Trophoblast cell (in vitro differentiated cells and primary cell): ENCODE results near the gene DDX47.

ENCODE experiments used
- DNase-seq, 2 donors: peaks; one replicate each; pipeline ENCODE4 v3.0.0-alpha.2; 2016
- H2AFZ ChIP-seq: 2 replicates; pipeline ENCODE4 v1.6.1; 2013; ENCODE audit warnings: low read length, moderate library complexity, mild to moderate bottlenecking; ENCODE audit not compliant: insufficient read depth, poor library complexity
- H2AK5ac ChIP-seq: 2 replicates; pipeline ENCODE4 v1.6.1; 2013; ENCODE audit warnings: mild to moderate bottlenecking, low read length
- H2BK120ac ChIP-seq: 2 replicates; pipeline ENCODE4 v1.6.1; 2013; ENCODE audit warnings: low read length, mild to moderate bottlenecking, moderate library complexity; ENCODE audit not compliant: insufficient read depth, poor library complexity
- H2BK12ac ChIP-seq: 2 replicates; pipeline ENCODE4 v1.6.1; 2013; ENCODE audit warnings: mild to moderate bottlenecking, low read length, moderate library complexity
- H2BK5ac ChIP-seq: 2 replicates; pipeline ENCODE4 v1.6.1; 2013; ENCODE audit warnings: low read length, low read depth, moderate library complexity, mild to moderate bottlenecking; ENCODE audit not compliant: poor library complexity
- H3K14ac ChIP-seq: 2 replicates; pipeline ENCODE4 v1.6.1; 2013; ENCODE audit warnings: mild to moderate bottlenecking, low read length
- H3K18ac ChIP-seq: 2 replicates; pipeline ENCODE4 v1.6.1; 2013; ENCODE audit warnings: mild to moderate bottlenecking, low read length
- H3K23ac ChIP-seq: 2 replicates; pipeline ENCODE4 v1.6.1; 2013; ENCODE audit warnings: low read length
- H3K27ac ChIP-seq: 2 replicates; pipeline ENCODE4 v1.5.1; 2013; ENCODE audit warnings: low read depth, mild to moderate bottlenecking, inconsistent platforms, low read length, moderate library complexity
- H3K27me3 ChIP-seq: 2 replicates; pipeline ENCODE4 v1.6.1; 2013; ENCODE audit warnings: inconsistent platforms, mild to moderate bottlenecking, low read length, moderate library complexity; ENCODE audit not compliant: insufficient read depth
- H3K36me3 ChIP-seq, 2 experiments: 1 replicate in 1 of 2; 2 replicates in 1 of 2; pipeline ENCODE4 v1.6.1; 2013; ENCODE audit warnings: low read length in 2 of 2, mild to moderate bottlenecking in 2 of 2, moderate library complexity in 1 of 2; ENCODE audit not compliant: insufficient read depth in 2 of 2, control insufficient read depth in 1 of 2
- H3K4ac ChIP-seq: 2 replicates; pipeline ENCODE4 v1.6.1; 2013; ENCODE audit warnings: low read depth, mild to moderate bottlenecking, low read length, moderate library complexity
- H3K4me1 ChIP-seq, 2 experiments: 1 replicate in 1 of 2; 2 replicates in 1 of 2; pipeline ENCODE4 v1.6.1; 2013; ENCODE audit warnings: low read length in 2 of 2, mild to moderate bottlenecking in 2 of 2, moderate library complexity in 1 of 2; ENCODE audit not compliant: insufficient read depth in 2 of 2, control insufficient read depth in 1 of 2
- H3K4me2 ChIP-seq: 2 replicates; pipeline ENCODE4 v1.6.1; 2013; ENCODE audit warnings: inconsistent platforms, mild to moderate bottlenecking, low read length, moderate library complexity
- H3K4me3 ChIP-seq: 2 replicates; pipeline ENCODE4 v1.5.1; 2013; ENCODE audit warnings: mild to moderate bottlenecking, low read depth, low read length, inconsistent platforms
- H3K79me1 ChIP-seq: one replicate; pipeline ENCODE4 v1.6.1; 2013; ENCODE audit warnings: low read length
- H3K79me2 ChIP-seq: 2 replicates; pipeline ENCODE4 v1.6.1; 2013; ENCODE audit warnings: low read length, mild to moderate bottlenecking; ENCODE audit not compliant: control insufficient read depth, insufficient read depth, poor library complexity
- H3K9ac ChIP-seq: 2 replicates; pipeline ENCODE4 v1.6.1; 2013; ENCODE audit warnings: mild to moderate bottlenecking, low read length
- H3K9me3 ChIP-seq: 2 replicates; pipeline ENCODE4 v1.6.1; 2013; ENCODE audit warnings: low read depth, mild to moderate bottlenecking, control low read depth, inconsistent platforms, low read length; ENCODE audit not compliant: insufficient read depth
- H4K12ac ChIP-seq: 2 replicates; pipeline ENCODE4 v1.6.1; 2013; ENCODE audit warnings: low read depth, mild to moderate bottlenecking, low read length, moderate library complexity
- H4K8ac ChIP-seq: 2 replicates; pipeline ENCODE4 v1.6.1; 2013; ENCODE audit warnings: low read depth, mild to moderate bottlenecking, low read length, moderate library complexity
- H4K91ac ChIP-seq: one replicate; pipeline ENCODE4 v1.6.1; 2013; ENCODE audit warnings: low read depth, mild to moderate bottlenecking, low read length, moderate library complexity
- whole genome bisulfite sequencing: extraction: QIAGEN DNeasy Blood & Tissue Kit; methylation state at CpG from one replicate; pipeline ENCODE4 v1.1.7; 2013; ENCODE audit warnings: missing lambda C conversion rate; ENCODE audit not compliant: insufficient read length, insufficient coverage; ENCODE audit errors: extremely low coverage; 5-methylcytosine and 5-hydroxymethylcytosine counted together

DDX47 gene

GRCh38 chr12:12792421-12792820 lies 20.7 kb upstream of the DDX47 start:
- Histone ChIP-seq H2BK12ac (no peak overlapping the region), H3K4ac (no peak overlapping the region), H3K79me2 (no peaks in the 10 kb centered on the region), H2AFZ (no peak overlapping the region), H3K4me3 (no peak overlapping the region), H3K4me2 (no peak overlapping the region), H3K79me1 (no peaks in the 10 kb centered on the region), H3K23ac (no peak overlapping the region), H3K27me3 (no peaks in the 10 kb centered on the region), H4K91ac (peak overlapping the region; percentile 72), H3K9me3 (no peaks in the 10 kb centered on the region), H3K36me3 (no peaks in the 10 kb centered on the region), H2AK5ac (no peak overlapping the region), H4K8ac (no peak overlapping the region), H2BK5ac (no peak overlapping the region), H3K18ac (no peak overlapping the region), H3K27ac (peak overlapping the region; percentile 37), H2BK120ac (no peak overlapping the region), H3K4me1 (peaks cover 0 to under 1% of the 10 kb centered on the region in 2 experiments), H3K9ac (no peak overlapping the region), H4K12ac (no peak overlapping the region), H3K14ac (no peak overlapping the region)
- WGBS = no CpG with 5 or more reads among the region's 6 CpGs
- DNase-seq = no peak

GRCh38 chr12:12794686-12795085 lies 18.5 kb upstream of the DDX47 start:
- H2AK5ac ChIP-seq = no peak overlapping the region
- WGBS = no CpG with 5 or more reads among the region's 2 CpGs
- no peak overlapping the region for H3K4me3 ChIP-seq
- H3K4me1 ChIP-seq = no peaks in the 10 kb centered on the region
- H2BK5ac ChIP-seq = no peak overlapping the region
- no peaks in the 10 kb centered on the region for H3K27me3 ChIP-seq
- H2AFZ ChIP-seq = no peak overlapping the region
- no peak overlapping the region for H2BK120ac ChIP-seq
- no peaks in the 10 kb centered on the region for H3K79me1 ChIP-seq
- no peaks in the 10 kb centered on the region for H3K9me3 ChIP-seq
- H3K27ac ChIP-seq = no peak overlapping the region
- H4K12ac ChIP-seq = no peak overlapping the region
- no peak overlapping the region for H3K4me2 ChIP-seq
- no peak overlapping the region for H3K14ac ChIP-seq
- H3K9ac ChIP-seq = no peak overlapping the region
- H2BK12ac ChIP-seq = no peak overlapping the region
- H3K23ac ChIP-seq = no peak overlapping the region
- H4K91ac ChIP-seq = no peak overlapping the region
- no peak overlapping the region for H4K8ac ChIP-seq
- no peaks in the 10 kb centered on the region for H3K79me2 ChIP-seq
- no peak for DNase-seq
- H3K18ac ChIP-seq = no peak overlapping the region
- no peaks in the 10 kb centered on the region for H3K36me3 ChIP-seq
- no peak overlapping the region for H3K4ac ChIP-seq

- Histone ChIP-seq H3K79me2 (no peaks in the 10 kb centered on the region), H3K4me1 (peaks cover 0 to 3% of the 10 kb centered on the region in 2 experiments), H2BK120ac (no peak overlapping the region), H3K27me3 (no peaks in the 10 kb centered on the region), H4K91ac (no peak overlapping the region), H3K27ac (no peak overlapping the region), H3K18ac (no peak overlapping the region), H3K4me2 (no peak overlapping the region), H3K79me1 (no peaks in the 10 kb centered on the region), H3K4ac (no peak overlapping the region), H3K9me3 (no peaks in the 10 kb centered on the region), H3K36me3 (no peaks in the 10 kb centered on the region), H3K23ac (no peak overlapping the region), H2BK5ac (no peak overlapping the region), H3K4me3 (no peak overlapping the region), H3K9ac (no peak overlapping the region), H2AK5ac (no peak overlapping the region), H3K14ac (no peak overlapping the region), H4K8ac (no peak overlapping the region), H2AFZ (no peak overlapping the region), H4K12ac (no peak overlapping the region), H2BK12ac (no peak overlapping the region)
- no CpG with 5 or more reads among the region's 3 CpGs for WGBS
- no peak for DNase-seq
These were observed 17.0 kb upstream of the DDX47 start for GRCh38 chr12:12796171-12796570.

- no peak overlapping the region for H2AFZ ChIP-seq
- no peak overlapping the region for H2BK5ac ChIP-seq
- H3K23ac ChIP-seq = no peak overlapping the region
- no peaks in the 10 kb centered on the region for H3K27me3 ChIP-seq
- H3K4me3 ChIP-seq = no peak overlapping the region
- no peak overlapping the region for H4K8ac ChIP-seq
- no peak overlapping the region for H3K18ac ChIP-seq
- H3K14ac ChIP-seq = no peak overlapping the region
- no peak overlapping the region for H4K12ac ChIP-seq
- WGBS = no CpG with 5 or more reads among the region's 9 CpGs
- H3K9me3 ChIP-seq = no peaks in the 10 kb centered on the region
- no peak overlapping the region for H2AK5ac ChIP-seq
- no peak overlapping the region for H4K91ac ChIP-seq
- no peaks in the 10 kb centered on the region for H3K79me1 ChIP-seq
- no peak for DNase-seq
- H3K79me2 ChIP-seq = no peaks in the 10 kb centered on the region
- H3K27ac ChIP-seq = no peak overlapping the region
- H3K4ac ChIP-seq = no peak overlapping the region
- no peak overlapping the region for H2BK12ac ChIP-seq
- H3K36me3 ChIP-seq = no peaks in the 10 kb centered on the region
- no peak overlapping the region for H3K9ac ChIP-seq
- no peak overlapping the region for H2BK120ac ChIP-seq
- H3K4me1 ChIP-seq = peaks cover 0 to 3% of the 10 kb centered on the region in 2 experiments
- H3K4me2 ChIP-seq = no peak overlapping the region
These were observed 16.0 kb upstream of the DDX47 start for GRCh38 chr12:12796928-12797793.
